Activated CD4-positive, alpha-beta memory T cell treated with anti-CD3 and anti-CD28 coated beads for 36 hours (primary cell): ENCODE results near the gene CCR7. TPM values are rescaled to one million over a fixed set of nuclear protein-coding genes. Genes with fewer than 3 reads are reported as not detected.

ENCODE experiments used
- CTCF ChIA-PET: fragments of 350-600 bp; sonication (Branson Sonifier 250); formaldehyde crosslinking; loops from one replicate; lab custom pipeline; 2021; ENCODE audit warnings: antibody characterized with exemption, inconsistent platforms; lab: Charles Lee
- POLR2A ChIA-PET: fragments of 350-600 bp; sonication (Branson Sonifier 250); formaldehyde crosslinking; loops from one replicate; lab custom pipeline; 2021; ENCODE audit warnings: antibody characterized with exemption; lab: Charles Lee
- DNase-seq: peaks from one replicate; pipeline ENCODE4 v3.0.0-alpha.2; 2020
- H3K27ac Mint-ChIP-seq: one replicate; pipeline ENCODE4 v1.8.0; 2021; ENCODE audit warnings: mixed read lengths
- H3K27me3 Mint-ChIP-seq: one replicate; pipeline ENCODE4 v1.8.0; 2021; ENCODE audit warnings: mixed read lengths
- H3K36me3 Mint-ChIP-seq: one replicate; pipeline ENCODE4 v1.8.0; 2021; ENCODE audit warnings: mixed read lengths
- H3K4me1 Mint-ChIP-seq: one replicate; pipeline ENCODE4 v1.8.0; 2021; ENCODE audit warnings: low read depth, mixed read lengths
- H3K4me3 Mint-ChIP-seq: one replicate; pipeline ENCODE4 v1.8.0; 2021; ENCODE audit warnings: mild to moderate bottlenecking, mixed read lengths
- H3K9me3 Mint-ChIP-seq: one replicate; pipeline ENCODE4 v1.8.0; 2021; ENCODE audit warnings: mixed read lengths
- intact Hi-C: fragments of 100-400 bp; cut with micrococcal nuclease; formaldehyde crosslinking; loops from one replicate; pipeline ENCODE4 v1.15.1; 2023
- total RNA-seq, 2 experiments: library from RNA; stranded (reverse); gene quantifications; one replicate each; pipeline ENCODE4 v1.2.3, GENCODE V29; 2021

The CCR7 gene
- total RNA-seq, 2 experiments from 2014 or later: 137 to 145 TPM

DNA sequence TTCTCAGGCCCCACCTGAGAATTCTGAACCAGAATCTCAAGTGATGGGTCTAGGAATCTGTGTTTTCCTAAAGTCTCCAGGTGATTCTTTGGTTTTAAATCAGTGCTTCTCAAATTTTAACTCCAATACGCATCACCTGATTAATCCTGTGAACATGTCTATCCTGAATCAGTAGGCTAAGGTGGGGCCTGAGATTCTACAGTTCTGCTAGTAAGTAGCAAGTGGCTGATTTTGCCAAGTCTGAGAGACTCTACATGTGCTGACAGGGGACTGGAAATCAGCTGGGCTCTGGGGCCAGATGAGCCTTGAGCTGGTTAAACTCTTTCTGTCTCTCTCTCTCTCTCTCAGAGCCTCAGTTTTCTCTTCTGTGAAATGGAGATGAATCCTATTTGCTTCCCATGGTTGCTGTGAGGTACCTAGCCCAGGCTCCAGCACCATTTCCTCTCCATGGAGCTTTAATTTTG is 9.0 kb downstream of the CCR7 start:
- peaks cover 89% of the 10 kb centered on the region for H3K4me1 Mint-ChIP-seq
- no peaks in the 10 kb centered on the region for H3K27me3 Mint-ChIP-seq
- CTCF ChIA-PET: interaction anchor here (2.1 to 18.5 kb wide), 3 partner anchors 7 to 80 kb away, joined by 8 to 392 read pairs (median 88); no protein-coding TSS in a partner anchor
- intact Hi-C loops: no loop called here
- H3K4me3 Mint-ChIP-seq: no peak overlapping the region
- POLR2A ChIA-PET: interaction anchor here (0.6 to 5.5 kb wide), 4 partner anchors 9 to 92 kb away, joined by 3 to 56 read pairs (median 4); no protein-coding TSS in a partner anchor
- H3K9me3 Mint-ChIP-seq: no peaks in the 10 kb centered on the region
- peaks cover 92% of the 10 kb centered on the region for H3K36me3 Mint-ChIP-seq
- H3K27ac Mint-ChIP-seq: no peak overlapping the region
- peak; percentile 8 for DNase-seq

GRCh38 chr17:40555296-40556190 is 9.7 kb downstream of the CCR7 start:
- ChIA-PET POLR2A (interaction anchor here (0.8 to 5.5 kb wide), 7 partner anchors 8 to 138 kb away, joined by 3 to 56 read pairs (median 5); partner anchors contain the start of genes SMARCE1 and TOP2A), CTCF (interaction anchor here (0.8 to 18.5 kb wide), 4 partner anchors 8 to 79 kb away, joined by 4 to 392 read pairs (median 7); no protein-coding TSS in a partner anchor)
- Mint-ChIP-seq H3K4me1 (peaks cover 91% of the 10 kb centered on the region), H3K27me3 (no peaks in the 10 kb centered on the region), H3K27ac (peak overlapping the region; percentile 79), H3K36me3 (peaks cover 86% of the 10 kb centered on the region), H3K9me3 (no peaks in the 10 kb centered on the region), H3K4me3 (no peak overlapping the region)
- peak; percentile 9 for DNase-seq
- intact Hi-C loops: no loop called here

GRCh38 chr17:40554646-40555295 is 10.5 kb downstream of the CCR7 start:
- Mint-ChIP-seq H3K9me3 (no peaks in the 10 kb centered on the region), H3K4me3 (peak overlapping the region; percentile 26), H3K4me1 (peaks cover 89% of the 10 kb centered on the region), H3K27me3 (no peaks in the 10 kb centered on the region), H3K36me3 (peaks cover 78% of the 10 kb centered on the region), H3K27ac (peak overlapping the region; percentile 79)
- intact Hi-C loops: no loop called here
- ChIA-PET POLR2A (interaction anchor here (0.6 to 5.5 kb wide), 9 partner anchors 13 to 137 kb away, joined by 3 to 56 read pairs (median 4); partner anchors contain the start of genes SMARCE1 and TOP2A), CTCF (interaction anchor here (0.8 to 18.5 kb wide), 8 partner anchors 9 to 1094 kb away, joined by 4 to 392 read pairs (median 6); partner anchors contain the start of gene TOP2A)
- peak; percentile 27 for DNase-seq

DNA sequence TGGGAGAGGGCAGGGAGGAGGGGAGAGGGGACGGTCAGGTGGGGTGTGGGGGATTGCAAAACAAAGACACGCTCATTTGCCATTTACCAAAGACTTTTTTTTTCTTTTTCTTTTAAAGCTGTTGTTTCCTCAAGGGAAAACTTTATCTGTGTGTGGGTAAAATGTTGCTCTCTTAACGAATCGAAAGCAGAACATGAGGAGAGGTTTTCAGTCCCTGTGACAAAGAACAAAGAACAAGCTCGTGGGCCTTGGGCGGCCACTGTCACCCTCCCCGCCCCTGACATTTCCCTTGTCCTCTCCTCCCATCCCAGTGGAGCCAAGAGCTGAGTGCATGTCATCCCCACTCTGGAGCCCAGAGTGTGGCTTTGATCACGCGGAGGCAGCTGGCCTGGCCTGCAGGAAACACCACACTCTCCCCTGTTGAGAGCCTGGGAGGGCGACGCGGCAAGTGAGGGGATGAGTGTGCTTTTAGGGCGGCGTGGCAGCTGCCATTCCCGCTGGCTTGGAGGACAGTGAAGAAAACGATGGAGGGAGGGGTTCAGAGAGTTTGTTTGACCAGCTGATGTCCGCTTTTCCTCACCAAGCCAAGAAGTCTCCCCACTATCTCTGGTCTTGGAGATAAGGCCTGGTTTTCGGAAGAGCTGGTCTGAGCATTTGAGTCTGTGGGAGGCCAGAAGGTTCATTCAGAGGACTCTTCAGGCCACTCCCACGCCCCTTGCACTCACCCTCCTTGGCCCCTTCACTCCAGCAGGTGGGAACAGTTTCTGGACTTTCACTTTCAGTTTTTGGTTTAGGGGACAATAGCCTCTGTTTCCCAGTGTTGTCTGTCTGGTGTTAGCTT is 11.4 kb downstream of the CCR7 start:
- Mint-ChIP-seq H3K27ac (peak overlapping the region; percentile 79), H3K27me3 (no peaks in the 10 kb centered on the region), H3K4me3 (peak overlapping the region; percentile 26), H3K36me3 (peaks cover 70% of the 10 kb centered on the region), H3K4me1 (peaks cover 89% of the 10 kb centered on the region), H3K9me3 (no peaks in the 10 kb centered on the region)
- CTCF ChIA-PET: interaction anchor here (0.5 to 18.5 kb wide), 10 partner anchors 17 to 1095 kb away, joined by 3 to 392 read pairs (median 5); partner anchors contain the start of gene TOP2A
- POLR2A ChIA-PET: interaction anchor here (0.5 to 5.5 kb wide), 9 partner anchors 12 to 136 kb away, joined by 3 to 56 read pairs (median 4); partner anchors contain the start of gene TOP2A
- intact Hi-C loops: no loop called here
- peak; percentile 38 for DNase-seq

GRCh38 chr17:40552806-40553693 is 12.2 kb downstream of the CCR7 start:
- DNase-seq: peak; percentile 27
- Mint-ChIP-seq H3K27me3 (no peaks in the 10 kb centered on the region), H3K36me3 (peaks cover 61% of the 10 kb centered on the region), H3K27ac (peak overlapping the region; percentile 79), H3K9me3 (no peaks in the 10 kb centered on the region), H3K4me1 (peaks cover 90% of the 10 kb centered on the region), H3K4me3 (peak overlapping the region; percentile 16)
- intact Hi-C loops: no loop called here
- ChIA-PET CTCF (interaction anchor here (1.0 to 18.5 kb wide), 7 partner anchors 16 to 1095 kb away, joined by 4 to 392 read pairs (median 6); partner anchors contain the start of gene TOP2A), POLR2A (interaction anchor here (0.5 to 5.5 kb wide), 7 partner anchors 11 to 135 kb away, joined by 3 to 56 read pairs (median 3); partner anchors contain the start of gene TOP2A)

DNA sequence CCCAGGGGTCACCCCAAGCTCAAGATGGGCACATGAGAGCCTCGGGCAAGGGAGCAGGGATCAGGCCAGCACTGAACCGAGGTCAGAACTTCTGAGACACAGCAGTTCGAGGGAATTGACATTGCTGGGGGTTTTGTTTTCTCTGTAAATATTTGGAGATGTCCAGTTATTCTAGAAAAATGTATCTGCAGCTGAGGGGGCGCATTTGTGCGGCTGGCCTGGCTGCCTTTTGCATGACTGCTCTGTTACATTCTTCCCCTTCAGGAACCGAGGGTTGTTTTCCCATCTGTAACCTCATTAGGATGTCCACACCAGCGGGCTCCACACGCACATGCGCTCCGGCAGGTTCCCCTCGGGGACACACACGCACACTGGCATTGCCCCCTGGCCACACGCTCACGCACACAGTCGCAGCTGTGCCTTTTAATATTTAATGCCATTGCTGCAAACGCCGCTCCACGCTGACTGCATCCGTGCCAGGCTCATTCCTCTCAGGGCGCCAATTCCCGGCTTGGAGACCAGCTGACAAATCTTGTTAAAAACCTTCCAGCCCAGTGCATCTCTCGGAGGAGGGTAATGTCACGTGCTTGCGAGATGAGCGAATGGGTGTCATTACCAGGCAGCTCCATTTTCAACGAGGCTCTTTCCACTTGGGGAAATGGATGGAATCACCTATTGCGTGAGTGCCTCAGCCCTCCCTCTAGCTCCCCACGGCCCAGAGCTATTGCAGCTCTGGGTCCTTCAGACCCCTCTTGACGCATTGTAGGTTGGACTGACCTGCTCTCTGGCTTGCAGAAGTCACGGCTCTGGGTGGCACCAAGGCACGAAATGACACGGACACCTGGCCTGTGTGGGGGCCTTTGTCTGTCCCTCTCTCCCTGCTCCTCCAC is 13.1 kb downstream of the CCR7 start:
- H3K27ac Mint-ChIP-seq: peak overlapping the region; percentile 57
- ChIA-PET POLR2A (interaction anchor here (0.5 to 5.5 kb wide), 7 partner anchors 9 to 190 kb away, joined by 3 to 56 read pairs (median 5); no protein-coding TSS in a partner anchor), CTCF (interaction anchor here (0.9 to 18.5 kb wide), 6 partner anchors 7 to 137 kb away, joined by 3 to 392 read pairs (median 4); partner anchors contain the start of gene IGFBP4)
- intact Hi-C loops: no loop called here
- H3K27me3 Mint-ChIP-seq: no peaks in the 10 kb centered on the region
- peaks cover 92% of the 10 kb centered on the region for H3K4me1 Mint-ChIP-seq
- H3K9me3 Mint-ChIP-seq: no peaks in the 10 kb centered on the region
- H3K4me3 Mint-ChIP-seq: no peak overlapping the region
- peak; percentile 37 for DNase-seq
- H3K36me3 Mint-ChIP-seq: peaks cover 53% of the 10 kb centered on the region

DNA sequence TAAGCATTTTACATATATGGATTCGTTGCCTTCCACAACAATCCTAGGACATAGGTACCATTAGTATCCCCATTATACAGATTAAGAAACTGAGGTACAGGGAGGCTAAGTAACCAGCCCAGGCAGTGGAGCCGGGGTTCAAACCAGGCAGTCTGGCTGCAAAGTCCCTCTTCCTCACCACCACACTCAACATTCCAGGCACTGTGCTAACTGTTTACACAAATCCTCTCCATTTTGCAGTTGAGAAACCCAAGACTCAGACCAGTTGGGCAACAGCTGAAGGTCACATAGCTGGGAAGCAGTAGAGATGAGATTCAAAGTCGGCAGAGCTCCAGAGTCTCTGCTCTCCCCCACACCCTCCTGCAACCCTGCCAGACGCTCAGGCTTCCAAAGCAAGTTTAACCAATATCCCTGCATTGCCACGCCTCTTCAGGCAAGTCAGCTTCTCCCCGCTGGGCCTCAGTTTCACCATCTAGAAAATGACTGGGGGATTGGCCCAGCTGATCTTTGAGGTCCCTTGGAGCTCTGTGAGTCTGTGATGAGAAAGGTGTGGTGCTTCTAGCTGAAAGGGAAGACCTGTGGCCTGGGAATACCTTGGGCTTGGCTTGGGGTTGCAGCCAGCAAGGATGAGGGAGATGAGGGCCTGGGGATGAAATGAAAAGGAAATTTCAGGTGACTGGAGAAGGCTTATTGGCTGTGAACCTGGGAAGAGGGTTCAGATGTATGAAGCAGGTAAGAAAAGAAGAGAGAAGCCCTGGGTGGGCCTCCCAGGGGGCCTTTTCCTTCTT is 14.0 kb downstream of the CCR7 start:
- Mint-ChIP-seq H3K9me3 (no peaks in the 10 kb centered on the region), H3K4me3 (no peak overlapping the region), H3K4me1 (peaks cover 92% of the 10 kb centered on the region), H3K27ac (peak overlapping the region; percentile 53), H3K36me3 (peaks cover 44% of the 10 kb centered on the region), H3K27me3 (no peaks in the 10 kb centered on the region)
- ChIA-PET CTCF (interaction anchor here (0.9 to 18.5 kb wide), 7 partner anchors 8 to 144 kb away, joined by 3 to 392 read pairs (median 4); partner anchors contain the start of gene IGFBP4), POLR2A (interaction anchor here (0.5 to 4.0 kb wide), 6 partner anchors 10 to 189 kb away, joined by 3 to 25 read pairs (median 4); no protein-coding TSS in a partner anchor)
- DNase-seq: peak; percentile 12
- intact Hi-C loops: no loop called here

- no peak overlapping the region for H3K4me3 Mint-ChIP-seq
- peaks cover 87% of the 10 kb centered on the region for H3K4me1 Mint-ChIP-seq
- H3K9me3 Mint-ChIP-seq: no peaks in the 10 kb centered on the region
- peaks cover 38% of the 10 kb centered on the region for H3K36me3 Mint-ChIP-seq
- intact Hi-C loops: no loop called here
- H3K27me3 Mint-ChIP-seq: no peaks in the 10 kb centered on the region
- no peak for DNase-seq
- ChIA-PET CTCF (interaction anchor here (0.6 to 18.5 kb wide), 6 partner anchors 9 to 189 kb away, joined by 3 to 392 read pairs (median 4); no protein-coding TSS in a partner anchor), POLR2A (interaction anchor here (0.5 to 4.0 kb wide), 4 partner anchors 10 to 101 kb away, joined by 3 to 25 read pairs (median 5); no protein-coding TSS in a partner anchor)
- no peak overlapping the region for H3K27ac Mint-ChIP-seq
These were observed 14.7 kb downstream of the CCR7 start for GRCh38 chr17:40550608-40551007.
